H1 (cell line): ENCODE measurements around the gene MASP1. TPM values are rescaled to one million over a fixed set of nuclear protein-coding genes. Genes with fewer than 3 reads are reported as not detected.

Experiments
- CTCF ChIA-PET: fragments of 300-600 bp; sonication (Branson Sonifier 250); formaldehyde crosslinking; loops from one replicate; lab custom pipeline; 2021; ENCODE audit not compliant: partially characterized antibody; lab: Charles Lee
- POLR2A ChIA-PET: fragments of 300-600 bp; sonication (Branson Sonifier 250); formaldehyde crosslinking; loops from one replicate; lab custom pipeline; 2021; ENCODE audit warnings: inconsistent platforms; ENCODE audit not compliant: partially characterized antibody; lab: Charles Lee
- DNase-seq, 2 experiments: peaks; one replicate each; pipeline versions ENCODE4 v3.0.0 to v3.0.0-alpha.2; 2010 to 2022; ENCODE audit warnings: low spot score in 2 of 2, low read depth in 1 of 2, mixed read lengths in 1 of 2
- FAIRE-seq: peaks from 2 replicates; lab custom pipeline; 2011; peaks lifted over from hg19 to GRCh38; lab: Jason Lieb, UNC
- H2AFZ ChIP-seq: 2 replicates; pipeline ENCODE4 v1.8.1; 2012; ENCODE audit warnings: low read length, inconsistent platforms
- H2AK5ac ChIP-seq: 2 replicates; pipeline ENCODE4 v1.6.1; 2013; ENCODE audit warnings: low read depth, low read length
- H2BK120ac ChIP-seq: replicated peaks from 2 replicates; pipeline ENCODE3; 2013; ENCODE audit warnings: low read depth, low read length, inconsistent platforms
- H2BK12ac ChIP-seq: 2 replicates; pipeline ENCODE4 v1.6.1; 2013; ENCODE audit warnings: low read depth, low read length
- H2BK15ac ChIP-seq: 2 replicates; pipeline ENCODE4 v1.6.1; 2013; ENCODE audit warnings: low read length
- H2BK20ac ChIP-seq: 2 replicates; pipeline ENCODE4 v1.6.1; 2013; ENCODE audit warnings: low read length
- H2BK5ac ChIP-seq: 2 replicates; pipeline ENCODE4 v1.6.1; 2013; ENCODE audit warnings: low read depth, low read length
- H3K14ac ChIP-seq: 2 replicates; pipeline ENCODE4 v1.6.1; 2013; ENCODE audit warnings: inconsistent platforms; ENCODE audit not compliant: insufficient read length
- H3K18ac ChIP-seq: 2 replicates; pipeline ENCODE4 v1.6.1; 2013; ENCODE audit warnings: low read length; ENCODE audit errors: extremely low read depth
- H3K23ac ChIP-seq: 2 replicates; pipeline ENCODE4 v1.6.1; 2013; ENCODE audit warnings: inconsistent platforms; ENCODE audit not compliant: insufficient read length
- H3K23me2 ChIP-seq: 2 replicates; pipeline ENCODE4 v1.6.1; 2013; ENCODE audit warnings: low read depth, low read length
- H3K27ac ChIP-seq: 2 replicates; pipeline ENCODE4 v1.6.1; 2011; ENCODE audit warnings: low read depth, low read length, inconsistent platforms
- H3K27me3 ChIP-seq, 4 experiments: replicated peaks in 1 of 4; 1 replicate in 1 of 4; 2 replicates in 3 of 4; pipeline versions ENCODE4 v1.6.1 to v1.8.1; 2011 to 2013; ENCODE audit warnings: low read length in 3 of 4, mild to moderate bottlenecking in 3 of 4, inconsistent platforms in 2 of 4, mixed read lengths in 2 of 4, moderate library complexity in 1 of 4; ENCODE audit not compliant: control insufficient read depth in 3 of 4, insufficient read depth in 3 of 4; ENCODE audit errors: extremely low read depth in 1 of 4
- H3K36me3 ChIP-seq, 4 experiments: 2 replicates each; pipeline versions ENCODE4 v1.6.1 to v1.8.1; 2011 to 2013; ENCODE audit warnings: mild to moderate bottlenecking in 4 of 4, low read length in 3 of 4, moderate library complexity in 2 of 4, control low read depth in 1 of 4, inconsistent platforms in 1 of 4; ENCODE audit not compliant: insufficient read depth in 4 of 4, control insufficient read depth in 2 of 4
- H3K4ac ChIP-seq: replicated peaks from 2 replicates; pipeline ENCODE3; 2013; ENCODE audit warnings: low read length, low read depth, mixed read lengths, inconsistent platforms; ENCODE audit not compliant: insufficient read length
- H3K4me1 ChIP-seq, 4 experiments: replicated peaks in 1 of 4; 1 replicate in 1 of 4; 2 replicates in 3 of 4; pipeline versions ENCODE4 v1.6.1 to v1.8.1; 2011 to 2013; ENCODE audit warnings: low read length in 3 of 4, inconsistent platforms in 2 of 4, mixed read lengths in 1 of 4; ENCODE audit not compliant: insufficient read depth in 4 of 4, control insufficient read depth in 3 of 4
- H3K4me2 ChIP-seq, 2 experiments: 2 replicates each; pipeline versions ENCODE4 v1.6.1 to v1.8.1; 2011 to 2013; ENCODE audit warnings: low read depth in 2 of 2, low read length in 2 of 2, control low read depth in 1 of 2, inconsistent platforms in 1 of 2, mild to moderate bottlenecking in 1 of 2; ENCODE audit not compliant: insufficient read depth in 1 of 2
- H3K4me3 ChIP-seq, 4 experiments: fragments of 200-600, 300-600 bp in 1 of 4; sonication (generic), shearing (Covaris generic), sonication (Bioruptor Twin) in 1 of 4; 2 replicates each; pipeline versions ENCODE4 v1.5.1 to v1.8.1; 2011 to 2016; ENCODE audit warnings: low read length in 4 of 4, low read depth in 3 of 4, control low read depth in 2 of 4, inconsistent platforms in 2 of 4, mild to moderate bottlenecking in 2 of 4, mixed read lengths in 1 of 4, moderate library complexity in 1 of 4; ENCODE audit not compliant: insufficient read depth in 2 of 4; ENCODE audit errors: extremely low read depth in 1 of 4
- H3K56ac ChIP-seq: replicated peaks from 2 replicates; pipeline ENCODE3; 2013; ENCODE audit warnings: low read depth, mild to moderate bottlenecking, mixed read lengths, low read length, inconsistent platforms; ENCODE audit not compliant: insufficient read length
- H3K79me1 ChIP-seq: 2 replicates; pipeline ENCODE4 v1.6.1; 2013; ENCODE audit warnings: low read depth, low read length, control low read depth
- H3K79me2 ChIP-seq, 2 experiments: 2 replicates each; pipeline versions ENCODE4 v1.6.1 to v1.8.1; 2012 to 2013; ENCODE audit warnings: low read length in 2 of 2, mild to moderate bottlenecking in 2 of 2, inconsistent platforms in 1 of 2; ENCODE audit not compliant: insufficient read depth in 2 of 2, control insufficient read depth in 1 of 2
- H3K9ac ChIP-seq, 4 experiments: replicated peaks in 1 of 4; 1 replicate in 1 of 4; 2 replicates in 3 of 4; pipeline versions ENCODE4 v1.6.1 to v1.8.1; 2011 to 2013; ENCODE audit warnings: low read depth in 3 of 4, low read length in 3 of 4, control low read depth in 2 of 4, mild to moderate bottlenecking in 2 of 4, moderate library complexity in 2 of 4, inconsistent platforms in 1 of 4; ENCODE audit errors: extremely low read depth in 1 of 4
- H3K9me3 ChIP-seq, 2 experiments: 2 replicates each; pipeline versions ENCODE4 v1.6.1 to v1.8.1; 2012 to 2013; ENCODE audit warnings: mild to moderate bottlenecking in 2 of 2, moderate library complexity in 2 of 2, control low read depth in 1 of 2, inconsistent platforms in 1 of 2, low read depth in 1 of 2, low read length in 1 of 2, mixed read lengths in 1 of 2; ENCODE audit not compliant: insufficient read depth in 2 of 2
- H4K20me1 ChIP-seq, 2 experiments: replicated peaks in 1 of 2; 2 replicates each; pipeline versions ENCODE3 to v1.8.1; 2011 to 2013; ENCODE audit warnings: inconsistent platforms in 2 of 2, low read length in 2 of 2, mild to moderate bottlenecking in 1 of 2; ENCODE audit not compliant: insufficient read depth in 2 of 2, control insufficient read depth in 1 of 2
- H4K5ac ChIP-seq: 2 replicates; pipeline ENCODE4 v1.6.1; 2013; ENCODE audit warnings: low read length, low read depth, mixed read lengths, inconsistent platforms; ENCODE audit not compliant: insufficient read length
- H4K8ac ChIP-seq: 2 replicates; pipeline ENCODE4 v1.8.0; 2013; ENCODE audit warnings: mild to moderate bottlenecking, moderate library complexity, low read length, inconsistent platforms; ENCODE audit not compliant: insufficient read depth; ENCODE audit errors: extremely low read depth
- H4K91ac ChIP-seq: replicated peaks from 2 replicates; pipeline ENCODE3; 2013; ENCODE audit warnings: low read length, mixed read lengths, inconsistent platforms; ENCODE audit not compliant: insufficient read length
- BACH1 ChIP-seq: IDR thresholded peaks from 2 replicates; pipeline ENCODE4 v1.6.1; 2012; ENCODE audit warnings: low read length, improper control_type of control experiment
- CBX5 ChIP-seq: fragments of 300-800, 300-1000 bp; sonication (generic); IDR thresholded peaks from 2 replicates; pipeline ENCODE4 v1.7.1; 2016; ENCODE audit warnings: antibody characterized with exemption, low read length, low read depth
- CHD2 ChIP-seq: IDR thresholded peaks from 2 replicates; pipeline ENCODE4 v1.6.1; 2012; ENCODE audit warnings: low read length, improper control_type of control experiment
- MAX ChIP-seq: IDR thresholded peaks from 2 replicates; pipeline ENCODE4 v1.6.1; 2012; ENCODE audit warnings: inconsistent platforms
- NANOG ChIP-seq: IDR thresholded peaks from 2 replicates; pipeline ENCODE4 v1.6.1; 2011; ENCODE audit warnings: low read length, low read depth, mild to moderate bottlenecking, inconsistent platforms; ENCODE audit not compliant: insufficient read depth, poor library complexity, severe bottlenecking
- NRF1 ChIP-seq: IDR thresholded peaks from 2 replicates; pipeline ENCODE4 v1.6.1; 2011; ENCODE audit warnings: mild to moderate bottlenecking, low read depth, low read length, improper control_type of control experiment
- PHF8 ChIP-seq: fragments of 200-600 bp; sonication (generic); conservative IDR thresholded peaks from 2 replicates; pipeline ENCODE4 v1.7.1; 2012; ENCODE audit warnings: low read depth, mild to moderate bottlenecking, inconsistent platforms, low read length, moderate library complexity
- RFX5 ChIP-seq: IDR thresholded peaks from 2 replicates; pipeline ENCODE4 v1.6.1; 2011; ENCODE audit warnings: low read depth, low read length, improper control_type of control experiment, borderline replicate concordance
- RNF2 ChIP-seq: fragments of 200-900, 300-1000 bp; sonication (generic); IDR thresholded peaks from 2 replicates; pipeline ENCODE4 v1.7.1; 2016; ENCODE audit warnings: borderline replicate concordance, low read depth, mild to moderate bottlenecking, antibody characterized with exemption, low read length; ENCODE audit not compliant: poor library complexity, severe bottlenecking; ENCODE audit errors: missing control alignments
- SIN3A ChIP-seq, 2 experiments: IDR thresholded peaks in 1 of 2; conservative IDR thresholded peaks in 1 of 2; 2 replicates each; pipeline ENCODE4 v1.6.1; 2011 to 2012; ENCODE audit warnings: low read length in 2 of 2, improper control_type of control experiment in 1 of 2, low read depth in 1 of 2, mild to moderate bottlenecking in 1 of 2
- SIX5 ChIP-seq: IDR thresholded peaks from 2 replicates; pipeline ENCODE4 v1.6.1; 2011; ENCODE audit warnings: mild to moderate bottlenecking, low read depth, low read length
- SRF ChIP-seq: IDR thresholded peaks from 2 replicates; pipeline ENCODE4 v1.6.1; 2011; ENCODE audit warnings: mild to moderate bottlenecking, low read depth, low read length, moderate library complexity
- TBP ChIP-seq: IDR thresholded peaks from 2 replicates; pipeline ENCODE4 v1.6.1; 2011; ENCODE audit warnings: low read depth, low read length, improper control_type of control experiment
- WGBS, 2 experiments: shearing (Covaris generic) in 1 of 2; methylation state at CpG; one replicate each; pipeline versions ENCODE4 v1.1.6 to v1.1.7; 2013 to 2015; ENCODE audit warnings: low lambda C conversion rate in 2 of 2, mixed read lengths in 2 of 2, inconsistent platforms in 1 of 2, low coverage in 1 of 2, missing lambda C conversion rate in 1 of 2; ENCODE audit not compliant: insufficient replicate concordance in 2 of 2, insufficient coverage in 1 of 2, insufficient read length in 1 of 2; ENCODE audit errors: extremely low coverage in 1 of 2, missing lambda C conversion rate in 1 of 2; 5-methylcytosine and 5-hydroxymethylcytosine counted together
- polyA plus RNA-seq, 7 experiments: library from polyadenylated mRNA; depleted of rRNA in 3 of 7; stranded (reverse) in 5 of 7; unstranded in 2 of 7; fragments of >200 nt in 5 of 7; fragments of 200-250 nt in 2 of 7; gene quantifications; 1 replicate in 5 of 7; 2 replicates in 1 of 7; 4 replicates in 1 of 7; pipeline versions ENCODE4 v1.2.1 to v1.2.3, GENCODE V29; 2011 to 2013; ENCODE audit warnings: missing spikeins in 2 of 7, mixed read lengths in 2 of 7
- total RNA-seq: library from RNA; stranded (reverse); fragmentation: NEBNext Ultra II Directional; extraction: Animal tissue kit (Norgen Biotek cat#: 25700); gene quantifications from 2 replicates; pipeline ENCODE4 v1.2.1, GENCODE V29; 2021

The MASP1 gene
- total and polyA plus RNA-seq, 2 of the 8 experiments (the other 6 are each of a cell fraction or from before 2014, with no cell fraction given): 2.7 to 3.5 TPM

- Histone ChIP-seq H3K79me2 (no peaks in the 10 kb centered on the region), H3K18ac (no peak overlapping the region), H3K4me3 (no peak overlapping the region), H2AK5ac (no peak overlapping the region), H3K36me3 (no peaks in the 10 kb centered on the region), H4K20me1 (no peaks in the 10 kb centered on the region), H3K23me2 (no peaks in the 10 kb centered on the region), H2BK15ac (no peak overlapping the region), H2BK5ac (no peak overlapping the region), H3K4me2 (no peak overlapping the region), H3K79me1 (no peaks in the 10 kb centered on the region), H3K56ac (no peak overlapping the region), H3K9ac (no peak overlapping the region), H3K27ac (no peak overlapping the region), H4K91ac (no peak overlapping the region), H3K14ac (no peak overlapping the region), H4K5ac (no peak overlapping the region), H2BK20ac (no peak overlapping the region), H3K27me3 (no peaks in the 10 kb centered on the region), H2BK120ac (no peak overlapping the region), H3K9me3 (peaks cover 7 to 9% of the 10 kb centered on the region in 2 experiments; a peak in 3 of 4 replicates), H2AFZ (no peak overlapping the region), H3K23ac (no peak overlapping the region), H3K4me1 (peaks cover 0 to 3% (median 0%) of the 10 kb centered on the region in 4 experiments; a peak in 1 of 7 replicates), H3K4ac (no peak overlapping the region), H4K8ac (no peak overlapping the region), H2BK12ac (no peak overlapping the region)
- ChIA-PET CTCF (interaction anchor here (0.7 to 4.3 kb wide), 12 partner anchors 8 to 413 kb away, joined by 3 to 23 read pairs (median 4); no protein-coding TSS in a partner anchor), POLR2A (interaction anchor here (1.6 kb wide), 1 partner anchor 15 kb away, joined by 5 read pairs; no protein-coding TSS in a partner anchor)
- FAIRE-seq: no peak
- DNase-seq: no peak
- 88% methylated on average over 1 of the region's 1 CpG; no CpG with 5 or more reads in 1 of the 2 experiments for WGBS, 2 experiments
- TF ChIP-seq RFX5 (no peak), CBX5 (no peak), SIX5 (no peak), BACH1 (no peak), TBP (no peak), SRF (no peak), NANOG (no peak), CHD2 (no peak), RNF2 (no peak), MAX (no peak), NRF1 (no peak), PHF8 (no peak), SIN3A (conservative IDR thresholded peaks at IDR 0.05 in 1 of 2, IDR thresholded peaks at IDR 0.05 in 1 of 2; ENCODE audit: low read depth in 1 of 2, low read length in 2 of 2) (no peak)
These were observed 24.8 kb downstream of the MASP1 start for GRCh38 chr3:187266691-187267090.
